MCF 10A (cell line): ENCODE results near the gene STX17. TPM values are rescaled to one million over a fixed set of nuclear protein-coding genes. Genes with fewer than 3 reads are reported as not detected.

Source experiments
- BruUV-seq: library from RNA; stranded (reverse); fragments of 400-500 nt; replicated peaks from 2 replicates; lab custom pipeline; 2021; lab: Mats Ljungman, UMichigan
- CTCF ChIA-PET: fragments of 300-600 bp; sonication (Branson Sonifier 250); formaldehyde crosslinking; extraction: SDS; loops from one replicate; lab custom pipeline; 2021; ENCODE audit warnings: antibody characterized with exemption, inconsistent platforms; lab: Yijun Ruan, JAX
- POLR2A ChIA-PET: fragments of 300-600, 350-650 bp; sonication (Branson Sonifier 250); formaldehyde crosslinking; extraction: SDS; loops from one replicate; lab custom pipeline; 2020; ENCODE audit warnings: antibody characterized with exemption, inconsistent platforms; lab: Yijun Ruan, JAX
- DNase-seq: peaks from one replicate; pipeline ENCODE4 v3.0.0-alpha.2; 2018; ENCODE audit not compliant: unreplicated experiment
- H3K27ac Mint-ChIP-seq: one replicate; pipeline ENCODE4 v1.8.0; 2022; ENCODE audit warnings: mild to moderate bottlenecking, low read depth, mixed read lengths; ENCODE audit not compliant: unreplicated experiment
- H3K27me3 Mint-ChIP-seq: one replicate; pipeline ENCODE4 v1.8.0; 2022; ENCODE audit warnings: mixed read lengths; ENCODE audit not compliant: insufficient read depth, unreplicated experiment
- H3K36me3 Mint-ChIP-seq: one replicate; pipeline ENCODE4 v1.8.0; 2022; ENCODE audit warnings: mild to moderate bottlenecking, moderate library complexity, mixed read lengths; ENCODE audit not compliant: insufficient read depth, unreplicated experiment
- H3K4me1 Mint-ChIP-seq: one replicate; pipeline ENCODE4 v1.8.0; 2022; ENCODE audit warnings: mixed read lengths; ENCODE audit not compliant: insufficient read depth, unreplicated experiment
- H3K4me3 Mint-ChIP-seq: one replicate; pipeline ENCODE4 v1.8.0; 2022; ENCODE audit warnings: mild to moderate bottlenecking, moderate library complexity, mixed read lengths; ENCODE audit not compliant: unreplicated experiment
- H3K9me3 Mint-ChIP-seq: one replicate; pipeline ENCODE4 v1.8.0; 2022; ENCODE audit warnings: mixed read lengths; ENCODE audit not compliant: unreplicated experiment
- intact Hi-C: fragments of 100-400 bp; cut with micrococcal nuclease; formaldehyde crosslinking; loops from 2 replicates; pipeline ENCODE4 v1.14.1; 2022
- total RNA-seq: library from RNA; stranded (reverse); gene quantifications from 2 replicates; pipeline ENCODE4 v1.2.3, GENCODE V29; 2022
- TF ChIP-seq, protein P1 (sequence below): fragments of 200-600 bp; IDR thresholded peaks from one replicate; pipeline ENCODE4 v1.8.0; 2022; ENCODE audit warnings: antibody characterized with exemption, mild to moderate bottlenecking; ENCODE audit not compliant: unreplicated experiment

Gene STX17
- total RNA-seq, 1 experiment from 2014 or later: 32.4 TPM

DNA sequence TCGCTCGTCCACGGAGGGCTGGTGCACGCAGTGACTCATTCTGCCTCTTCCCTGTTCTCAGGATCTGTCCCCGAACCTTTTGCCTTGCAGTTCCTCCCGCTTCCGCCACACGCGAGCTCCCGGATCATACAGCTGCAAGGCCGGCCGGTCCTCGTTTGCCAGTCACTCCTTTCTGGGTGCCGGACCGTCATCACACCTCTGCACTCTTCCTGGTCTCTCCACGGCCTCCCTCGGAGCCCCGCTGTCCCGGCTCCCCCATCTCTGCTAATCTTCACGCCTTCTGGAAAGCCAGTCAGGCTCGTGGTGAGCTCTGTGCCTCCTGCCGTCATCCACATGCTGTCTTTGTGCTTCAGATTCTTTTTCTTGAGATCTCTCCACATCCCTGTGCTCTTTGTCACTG is 91.8 kb downstream of the STX17 start:
- Mint-ChIP-seq H3K9me3 (no peaks in the 10 kb centered on the region), H3K27ac (peak overlapping the region; percentile 37), H3K4me3 (no peak overlapping the region), H3K4me1 (no peaks in the 10 kb centered on the region), H3K27me3 (no peaks in the 10 kb centered on the region), H3K36me3 (peaks cover 28% of the 10 kb centered on the region)
- ChIA-PET CTCF (no interaction called here), POLR2A (no interaction called here)
- DNase-seq: no peak
- no TSS peak for BruUV-seq
- intact Hi-C loops: no loop called here
- TF ChIP-seq, protein P1, sequence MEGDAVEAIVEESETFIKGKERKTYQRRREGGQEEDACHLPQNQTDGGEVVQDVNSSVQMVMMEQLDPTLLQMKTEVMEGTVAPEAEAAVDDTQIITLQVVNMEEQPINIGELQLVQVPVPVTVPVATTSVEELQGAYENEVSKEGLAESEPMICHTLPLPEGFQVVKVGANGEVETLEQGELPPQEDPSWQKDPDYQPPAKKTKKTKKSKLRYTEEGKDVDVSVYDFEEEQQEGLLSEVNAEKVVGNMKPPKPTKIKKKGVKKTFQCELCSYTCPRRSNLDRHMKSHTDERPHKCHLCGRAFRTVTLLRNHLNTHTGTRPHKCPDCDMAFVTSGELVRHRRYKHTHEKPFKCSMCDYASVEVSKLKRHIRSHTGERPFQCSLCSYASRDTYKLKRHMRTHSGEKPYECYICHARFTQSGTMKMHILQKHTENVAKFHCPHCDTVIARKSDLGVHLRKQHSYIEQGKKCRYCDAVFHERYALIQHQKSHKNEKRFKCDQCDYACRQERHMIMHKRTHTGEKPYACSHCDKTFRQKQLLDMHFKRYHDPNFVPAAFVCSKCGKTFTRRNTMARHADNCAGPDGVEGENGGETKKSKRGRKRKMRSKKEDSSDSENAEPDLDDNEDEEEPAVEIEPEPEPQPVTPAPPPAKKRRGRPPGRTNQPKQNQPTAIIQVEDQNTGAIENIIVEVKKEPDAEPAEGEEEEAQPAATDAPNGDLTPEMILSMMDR: no peak

DNA sequence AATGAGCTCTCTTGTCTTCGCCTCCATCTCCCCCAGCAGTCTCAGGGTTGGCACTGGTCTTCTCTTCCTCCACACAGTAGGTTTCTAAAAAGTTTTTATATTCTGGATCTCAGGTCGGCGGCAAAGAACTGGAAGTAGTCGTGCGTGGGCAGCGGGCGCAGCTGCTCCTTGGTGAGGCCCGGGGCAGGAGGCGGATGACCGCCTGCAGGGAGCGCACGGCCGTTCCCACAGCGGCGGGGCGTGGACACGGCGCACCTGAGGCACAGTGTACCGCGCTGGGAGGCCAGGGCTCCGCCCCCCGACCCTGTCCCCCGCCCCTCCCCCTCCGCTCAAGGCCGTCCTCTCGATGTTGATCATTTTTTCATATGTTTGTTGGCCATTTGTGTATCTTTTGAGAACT is 92.4 kb downstream of the STX17 start:
- peaks cover 32% of the 10 kb centered on the region for H3K36me3 Mint-ChIP-seq
- ChIA-PET CTCF (interaction anchor here (0.7 kb wide), 2 partner anchors 28 to 287 kb away, joined by 3 to 4 read pairs; no protein-coding TSS in a partner anchor), POLR2A (no interaction called here)
- H3K27ac Mint-ChIP-seq: peak overlapping the region; percentile 37
- DNase-seq: no peak
- BruUV-seq: no TSS peak
- H3K4me3 Mint-ChIP-seq: no peak overlapping the region
- H3K4me1 Mint-ChIP-seq: no peaks in the 10 kb centered on the region
- H3K9me3 Mint-ChIP-seq: no peaks in the 10 kb centered on the region
- intact Hi-C loops: no loop called here
- TF ChIP-seq, protein P1: no peak
- no peaks in the 10 kb centered on the region for H3K27me3 Mint-ChIP-seq

DNA sequence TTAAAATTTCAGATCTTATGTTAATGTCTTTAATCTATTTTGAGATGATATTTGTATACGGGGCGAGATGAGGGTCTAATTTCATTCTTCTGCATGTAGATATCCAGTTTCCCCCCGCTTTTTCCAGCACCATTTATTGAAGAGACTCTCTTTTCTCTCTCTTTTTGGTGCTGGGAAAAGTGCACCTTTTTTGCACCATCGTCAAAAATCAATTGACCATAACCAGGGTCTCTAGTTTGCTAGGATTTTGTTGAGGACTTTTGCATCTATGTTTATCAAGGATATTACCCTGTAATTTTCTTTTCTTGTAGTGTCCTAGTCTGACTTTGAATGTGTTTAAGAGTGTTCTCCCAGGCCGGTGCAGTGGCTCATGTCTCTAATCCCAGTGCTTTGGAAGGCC is 93.3 kb downstream of the STX17 start:
- Mint-ChIP-seq H3K27me3 (no peaks in the 10 kb centered on the region), H3K4me1 (no peaks in the 10 kb centered on the region), H3K9me3 (no peaks in the 10 kb centered on the region), H3K4me3 (no peak overlapping the region), H3K36me3 (peaks cover 36% of the 10 kb centered on the region), H3K27ac (no peak overlapping the region)
- CTCF ChIA-PET: interaction anchor here (0.6 to 0.7 kb wide), 2 partner anchors 27 to 818 kb away, joined by 3 to 4 read pairs; no protein-coding TSS in a partner anchor
- TF ChIP-seq, protein P1: no peak
- BruUV-seq: no TSS peak
- DNase-seq: no peak
- POLR2A ChIA-PET: no interaction called here
- intact Hi-C loops: no loop called here

DNA sequence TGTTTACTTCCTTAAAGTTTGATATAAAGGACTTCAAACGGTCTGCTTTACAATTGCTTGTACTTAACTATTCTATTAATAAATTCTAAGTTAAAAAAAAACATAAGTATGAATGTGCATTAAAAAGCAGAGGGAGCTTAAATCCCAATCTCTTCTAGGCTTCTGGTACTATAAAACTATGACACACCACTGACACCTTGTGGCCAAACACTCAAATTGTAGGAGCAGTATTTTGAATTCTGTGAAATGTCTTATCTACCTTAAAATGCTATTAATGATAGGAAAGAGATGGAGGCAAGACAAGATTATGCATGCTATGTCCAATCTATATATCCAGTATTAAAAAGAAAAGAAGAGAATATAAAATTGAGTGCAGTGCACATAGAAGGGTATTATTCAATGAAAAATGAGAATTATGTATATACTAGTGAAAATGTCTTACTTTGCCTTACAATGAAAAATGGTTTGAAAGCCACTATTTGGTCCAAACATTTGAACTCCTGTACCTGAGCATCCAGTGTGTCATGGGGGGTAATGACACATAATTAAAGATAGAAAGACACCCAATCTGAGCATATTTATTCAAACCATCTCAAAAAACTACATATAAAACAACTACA is 104.7 kb downstream of the STX17 start:
- POLR2A ChIA-PET: interaction anchor here (1.0 kb wide), 1 partner anchor 9 kb away, joined by 3 read pairs; no protein-coding TSS in a partner anchor

More for the DNA sequence above, 104.7 kb downstream of the STX17 start:
- Mint-ChIP-seq H3K9me3 (peaks cover 7% of the 10 kb centered on the region), H3K4me3 (no peak overlapping the region), H3K4me1 (no peaks in the 10 kb centered on the region), H3K27me3 (no peaks in the 10 kb centered on the region), H3K36me3 (peaks cover 26% of the 10 kb centered on the region), H3K27ac (no peak overlapping the region)
- no TSS peak for BruUV-seq
- TF ChIP-seq, protein P1: peak; percentile 62
- intact Hi-C loops: loop anchor here (2.0 to 5.0 kb wide), 3 partner anchors 190 to 744 kb away; partner anchors contain the start of gene NR4A3
- CTCF ChIA-PET: interaction anchor here (0.5 to 1.8 kb wide), 8 partner anchors 17 to 787 kb away, joined by 3 to 5 read pairs (median 3); no protein-coding TSS in a partner anchor
- peak; percentile 60 for DNase-seq
